ENCODE measurements around the gene BAZ2B.

DNA sequence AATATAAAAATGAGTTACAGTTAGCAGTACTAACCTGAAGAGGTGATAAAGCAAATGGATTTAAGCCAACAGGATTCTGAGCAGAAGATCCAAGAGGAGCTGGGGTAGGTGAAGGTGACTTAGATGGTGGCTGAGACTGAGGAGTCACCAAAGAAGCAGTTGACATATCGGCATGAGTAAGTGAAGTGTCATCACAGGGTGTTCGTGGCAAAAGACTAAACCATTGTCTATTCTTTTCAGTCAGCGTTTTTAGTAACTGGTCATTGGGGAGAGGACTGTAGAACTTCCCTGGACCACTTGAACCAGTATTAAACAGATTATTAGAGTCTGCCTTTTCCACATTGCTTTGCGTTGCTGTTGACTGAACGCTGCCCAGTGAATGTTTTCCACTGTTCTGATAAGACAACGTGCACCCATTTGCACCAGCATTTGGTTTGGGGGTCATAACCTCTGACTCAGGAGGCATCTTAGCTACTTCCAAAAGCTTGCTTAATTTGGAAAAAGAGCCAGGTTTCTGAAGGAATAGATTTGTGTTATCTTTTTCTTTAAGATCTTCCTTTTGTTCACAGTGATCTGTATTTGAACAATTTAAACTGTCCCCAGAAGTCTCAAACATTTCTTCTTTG lies 266.6 kb downstream of the BAZ2B start:
- no peak for TF ChIP-seq POLR2AphosphoS5 (IDR thresholded peaks at IDR 0.05)
- TF ChIP-seq POLR2A (IDR thresholded peaks at IDR 0.05): no peak
